ENCODE data around the gene TOGARAM2. TPM values are rescaled to one million over a fixed set of nuclear protein-coding genes. Genes with fewer than 3 reads are reported as not detected.

Gene TOGARAM2
- total RNA-seq, 2 donors from 2014 or later: 0.86 to 4.2 TPM

- H3K27ac ChIP-seq (ENCODE audit: low read depth, low read length): no peak overlapping the region
- Mint-ChIP-seq H3K4me1 (peaks cover 17% of the 10 kb centered on the region), H3K4me3 (no peak overlapping the region), H3K27ac (no peak overlapping the region), H3K36me3 (ENCODE audit: low read depth) (no peaks in the 10 kb centered on the region), H3K27me3 (ENCODE audit: insufficient read depth) (no peaks in the 10 kb centered on the region), H3K9me3 (peaks cover 2% of the 10 kb centered on the region)
- H3K9ac ChIP-seq (ENCODE audit: extremely low read depth, low read length, poor library complexity, severe bottlenecking): no peak overlapping the region
- H3K4me1 ChIP-seq (ENCODE audit: control insufficient read depth, insufficient read depth, low read length): peaks cover under 1% of the 10 kb centered on the region
- H3K9me3 ChIP-seq (ENCODE audit: control insufficient read depth, low read length): no peaks in the 10 kb centered on the region
- H3K4me3 ChIP-seq (ENCODE audit: low read length): no peak overlapping the region
- WGBS, 2 experiments (ENCODE audit: insufficient coverage in 1 of 2, insufficient read length in 1 of 2): 88 to 94% methylated on average over 6 to 11 of the region's 11 CpGs
- TF ChIP-seq CTCF (conservative IDR thresholded peaks at IDR 0.05): no peak
- H3K36me3 ChIP-seq (ENCODE audit: control insufficient read depth, insufficient read depth, low read length): no peaks in the 10 kb centered on the region
- DNase-seq: no peak
- H3K27me3 ChIP-seq (ENCODE audit: control insufficient read depth, insufficient read depth, low read length, poor library complexity, severe bottlenecking): no peaks in the 10 kb centered on the region
Measured at GRCh38 chr2:28981620-28982376, 700 bp downstream of the TOGARAM2 start.

- H3K4me3 Mint-ChIP-seq: no peak overlapping the region
- H3K36me3 ChIP-seq (ENCODE audit: control insufficient read depth, insufficient read depth, low read length): no peaks in the 10 kb centered on the region
- no peak for TF ChIP-seq CTCF (conservative IDR thresholded peaks at IDR 0.05)
- no peak overlapping the region for H3K4me3 ChIP-seq (ENCODE audit: low read length)
- H3K4me1 Mint-ChIP-seq: peaks cover 14% of the 10 kb centered on the region
- H3K27me3 ChIP-seq (ENCODE audit: control insufficient read depth, insufficient read depth, low read length, poor library complexity, severe bottlenecking): no peaks in the 10 kb centered on the region
- H3K9me3 Mint-ChIP-seq: peaks cover 2% of the 10 kb centered on the region
- H3K27ac Mint-ChIP-seq: no peak overlapping the region
- no peaks in the 10 kb centered on the region for H3K27me3 Mint-ChIP-seq (ENCODE audit: insufficient read depth)
- no peaks in the 10 kb centered on the region for H3K9me3 ChIP-seq (ENCODE audit: control insufficient read depth, low read length)
- no peak overlapping the region for H3K27ac ChIP-seq (ENCODE audit: low read depth, low read length)
- DNase-seq: no peak
- WGBS, 2 experiments (ENCODE audit: insufficient coverage in 1 of 2, insufficient read length in 1 of 2): 93 to 98% methylated on average over 7 to 8 of the region's 8 CpGs
- H3K4me1 ChIP-seq (ENCODE audit: control insufficient read depth, insufficient read depth, low read length): no peaks in the 10 kb centered on the region
- H3K36me3 Mint-ChIP-seq (ENCODE audit: low read depth): no peaks in the 10 kb centered on the region
- H3K9ac ChIP-seq (ENCODE audit: extremely low read depth, low read length, poor library complexity, severe bottlenecking): no peak overlapping the region
Measured at GRCh38 chr2:28982381-28982950, 1.4 kb downstream of the TOGARAM2 start.

- Histone ChIP-seq H3K27ac (ENCODE audit: low read depth, low read length) (no peak overlapping the region), H3K9me3 (ENCODE audit: control insufficient read depth, low read length) (no peaks in the 10 kb centered on the region), H3K4me1 (ENCODE audit: control insufficient read depth, insufficient read depth, low read length) (no peaks in the 10 kb centered on the region), H3K4me3 (ENCODE audit: low read length) (no peak overlapping the region), H3K36me3 (ENCODE audit: control insufficient read depth, insufficient read depth, low read length) (no peaks in the 10 kb centered on the region), H3K9ac (ENCODE audit: extremely low read depth, low read length, poor library complexity, severe bottlenecking) (no peak overlapping the region), H3K27me3 (ENCODE audit: control insufficient read depth, insufficient read depth, low read length, poor library complexity, severe bottlenecking) (no peaks in the 10 kb centered on the region)
- H3K36me3 Mint-ChIP-seq (ENCODE audit: low read depth): no peaks in the 10 kb centered on the region
- TF ChIP-seq CTCF (conservative IDR thresholded peaks at IDR 0.05): no peak
- H3K27ac Mint-ChIP-seq: no peak overlapping the region
- no peak overlapping the region for H3K4me3 Mint-ChIP-seq
- no peak for DNase-seq
- 72 to 75% methylated on average over 2 to 4 of the region's 4 CpGs for WGBS, 2 experiments (ENCODE audit: insufficient coverage in 1 of 2, insufficient read length in 1 of 2)
- H3K9me3 Mint-ChIP-seq: peaks cover 2% of the 10 kb centered on the region
- peaks cover 16% of the 10 kb centered on the region for H3K4me1 Mint-ChIP-seq
- no peaks in the 10 kb centered on the region for H3K27me3 Mint-ChIP-seq (ENCODE audit: insufficient read depth)
Measured at GRCh38 chr2:28986429-28986828, 5.3 kb downstream of the TOGARAM2 start.

Data from endodermal cell (in vitro differentiated cells).